ENCODE measurements around the gene COQ2.

DNA sequence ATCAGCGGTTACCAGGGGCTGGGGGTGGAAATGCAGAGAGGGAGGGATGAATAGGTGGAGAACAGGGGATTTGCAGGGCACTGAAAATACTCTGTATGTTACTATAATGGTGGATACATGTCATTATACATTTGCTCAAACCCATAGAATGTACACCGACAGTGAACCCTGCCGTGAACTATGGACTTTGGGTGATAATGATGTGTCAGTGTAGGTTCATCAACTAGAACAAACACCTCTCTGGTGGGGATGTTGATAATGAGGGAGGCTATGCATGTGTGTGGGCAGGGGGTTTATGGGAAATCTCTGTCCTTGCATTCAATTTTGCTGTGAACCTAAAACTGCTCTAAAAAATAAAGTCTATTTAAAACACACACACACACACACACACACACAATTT, 38.5 kb upstream of the COQ2 start:
- TF ChIP-seq EZH2phosphoT487 (IDR thresholded peaks at IDR 0.05; ENCODE audit: borderline replicate concordance, low read length) (no peak), EZH2 (IDR thresholded peaks at IDR 0.05; ENCODE audit: low read length, unreplicated experiment) (no peak)
- TF ChIP-seq, protein P1, sequence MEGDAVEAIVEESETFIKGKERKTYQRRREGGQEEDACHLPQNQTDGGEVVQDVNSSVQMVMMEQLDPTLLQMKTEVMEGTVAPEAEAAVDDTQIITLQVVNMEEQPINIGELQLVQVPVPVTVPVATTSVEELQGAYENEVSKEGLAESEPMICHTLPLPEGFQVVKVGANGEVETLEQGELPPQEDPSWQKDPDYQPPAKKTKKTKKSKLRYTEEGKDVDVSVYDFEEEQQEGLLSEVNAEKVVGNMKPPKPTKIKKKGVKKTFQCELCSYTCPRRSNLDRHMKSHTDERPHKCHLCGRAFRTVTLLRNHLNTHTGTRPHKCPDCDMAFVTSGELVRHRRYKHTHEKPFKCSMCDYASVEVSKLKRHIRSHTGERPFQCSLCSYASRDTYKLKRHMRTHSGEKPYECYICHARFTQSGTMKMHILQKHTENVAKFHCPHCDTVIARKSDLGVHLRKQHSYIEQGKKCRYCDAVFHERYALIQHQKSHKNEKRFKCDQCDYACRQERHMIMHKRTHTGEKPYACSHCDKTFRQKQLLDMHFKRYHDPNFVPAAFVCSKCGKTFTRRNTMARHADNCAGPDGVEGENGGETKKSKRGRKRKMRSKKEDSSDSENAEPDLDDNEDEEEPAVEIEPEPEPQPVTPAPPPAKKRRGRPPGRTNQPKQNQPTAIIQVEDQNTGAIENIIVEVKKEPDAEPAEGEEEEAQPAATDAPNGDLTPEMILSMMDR (conservative IDR thresholded peaks at IDR 0.05; ENCODE audit: low read depth, low read length) = no peak
